GM19238 (cell line): ENCODE measurements around the gene CRBN.

Experiments
- DNase-seq: peaks from one replicate; pipeline ENCODE4 v3.0.0; 2011; ENCODE audit warnings: low spot score; ENCODE audit not compliant: insufficient read length

Gene CRBN

DNA sequence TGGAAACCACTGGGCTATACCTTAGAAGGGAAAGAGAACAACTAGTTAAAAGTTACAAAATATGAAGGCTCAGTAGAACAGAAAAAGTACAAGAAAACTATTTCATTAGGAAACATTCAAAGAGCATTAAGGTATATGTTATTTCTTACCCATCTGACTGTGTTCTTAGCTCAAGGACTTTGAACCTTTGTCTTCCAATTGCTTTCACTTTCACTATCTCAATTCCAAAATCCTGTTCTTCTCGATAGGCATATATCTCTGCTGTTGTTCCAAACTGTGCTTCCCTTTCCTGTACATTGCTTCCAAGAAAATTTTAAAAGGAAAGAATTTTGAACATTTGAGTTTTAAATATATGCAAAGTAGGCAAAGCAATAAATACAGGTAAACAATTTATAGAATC lies 6.9 kb downstream of the CRBN start:
- DNase-seq = no peak

DNA sequence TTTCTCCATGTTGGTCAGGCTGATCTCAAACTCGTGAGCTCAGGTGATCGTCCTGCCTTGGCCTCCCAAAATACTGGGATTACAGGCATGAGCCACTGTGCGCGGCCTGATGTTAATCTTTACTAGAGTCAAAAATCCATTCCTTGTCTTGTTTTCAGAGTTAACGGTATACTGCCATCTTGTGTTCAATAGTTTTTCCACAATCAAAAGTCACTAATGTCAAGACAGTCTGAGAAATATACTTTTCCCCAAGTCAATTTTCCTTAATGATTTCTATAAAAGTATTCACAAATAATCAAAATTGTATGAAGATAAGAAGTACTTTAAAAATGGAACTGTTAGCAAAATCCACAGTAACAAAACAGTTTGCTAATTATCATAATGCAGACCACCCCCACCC lies 8.5 kb downstream of the CRBN start:
- no peak for DNase-seq

DNA sequence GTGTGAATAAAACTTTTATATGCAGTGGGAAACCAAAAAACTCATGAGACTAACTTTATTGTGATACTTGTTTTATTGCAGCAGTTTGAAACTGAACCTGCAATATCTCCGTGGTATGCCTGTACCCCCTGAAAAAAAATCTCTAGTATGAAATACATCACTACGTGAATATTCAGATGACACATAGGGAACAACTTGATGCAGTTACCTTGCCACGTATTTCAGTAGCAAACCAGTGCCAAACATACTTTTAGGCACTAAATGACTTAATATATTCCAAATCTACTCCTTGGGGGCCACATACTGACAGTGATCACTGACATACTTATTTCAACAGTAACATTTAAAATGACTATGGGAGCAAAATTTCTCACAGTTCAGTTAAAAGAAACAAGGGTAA lies 13.8 kb downstream of the CRBN start:
- no peak for DNase-seq

DNA sequence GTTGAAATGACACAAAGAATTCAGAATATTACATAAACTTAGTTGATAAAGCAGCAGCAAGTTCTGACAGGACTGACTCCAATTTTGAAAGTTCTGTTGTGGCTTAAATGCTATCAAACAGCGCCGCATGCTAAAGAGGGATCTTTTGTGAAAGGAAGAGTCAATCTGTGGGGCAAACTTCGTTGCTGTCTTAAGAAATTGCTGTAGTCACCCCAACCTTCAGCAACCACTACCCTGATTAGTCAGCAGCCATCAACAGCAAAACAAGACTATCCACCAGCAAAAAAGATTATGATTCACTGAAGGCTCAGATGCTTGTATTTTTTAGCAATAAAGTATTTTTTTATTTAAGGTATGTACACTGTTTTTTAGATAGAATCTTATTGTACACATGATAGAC lies 14.2 kb downstream of the CRBN start:
- no peak for DNase-seq

DNA sequence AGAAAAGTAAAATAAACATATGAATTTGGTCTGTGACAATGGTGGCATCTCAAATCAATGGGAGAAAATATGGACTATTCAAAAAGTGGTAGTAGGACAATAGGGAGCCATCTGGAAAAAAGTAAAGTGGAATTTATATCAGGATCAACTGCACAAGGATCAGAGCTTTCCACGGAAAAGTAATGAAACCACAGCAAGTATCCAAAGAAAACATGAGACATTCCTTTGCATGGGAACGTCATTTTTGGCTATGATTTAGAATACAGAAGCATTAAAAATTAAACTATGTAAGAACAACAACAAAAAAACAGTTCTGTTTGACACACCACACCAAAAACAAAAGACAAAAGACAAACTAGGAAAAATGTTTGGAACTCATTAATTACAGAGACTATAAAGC lies 18.7 kb downstream of the CRBN start:
- DNase-seq = no peak

DNA sequence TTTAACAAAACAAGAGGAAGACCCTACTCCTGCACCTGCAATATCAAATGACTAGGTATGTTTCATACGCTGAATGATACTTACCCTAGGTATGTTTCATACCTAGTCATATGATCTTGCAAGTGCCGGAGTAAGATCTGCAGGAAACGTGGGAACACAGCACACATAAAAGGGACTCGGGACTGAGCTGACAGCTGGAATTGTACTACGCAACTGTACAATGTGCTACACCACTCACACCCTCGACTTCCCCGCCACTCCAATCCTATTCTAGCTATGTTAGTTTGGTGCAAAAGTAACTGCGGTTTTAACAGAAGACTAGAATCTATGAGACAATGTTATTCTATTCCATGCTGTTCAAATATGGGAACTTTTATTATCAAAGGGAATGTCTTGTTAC lies 22.0 kb downstream of the CRBN start:
- no peak for DNase-seq

DNA sequence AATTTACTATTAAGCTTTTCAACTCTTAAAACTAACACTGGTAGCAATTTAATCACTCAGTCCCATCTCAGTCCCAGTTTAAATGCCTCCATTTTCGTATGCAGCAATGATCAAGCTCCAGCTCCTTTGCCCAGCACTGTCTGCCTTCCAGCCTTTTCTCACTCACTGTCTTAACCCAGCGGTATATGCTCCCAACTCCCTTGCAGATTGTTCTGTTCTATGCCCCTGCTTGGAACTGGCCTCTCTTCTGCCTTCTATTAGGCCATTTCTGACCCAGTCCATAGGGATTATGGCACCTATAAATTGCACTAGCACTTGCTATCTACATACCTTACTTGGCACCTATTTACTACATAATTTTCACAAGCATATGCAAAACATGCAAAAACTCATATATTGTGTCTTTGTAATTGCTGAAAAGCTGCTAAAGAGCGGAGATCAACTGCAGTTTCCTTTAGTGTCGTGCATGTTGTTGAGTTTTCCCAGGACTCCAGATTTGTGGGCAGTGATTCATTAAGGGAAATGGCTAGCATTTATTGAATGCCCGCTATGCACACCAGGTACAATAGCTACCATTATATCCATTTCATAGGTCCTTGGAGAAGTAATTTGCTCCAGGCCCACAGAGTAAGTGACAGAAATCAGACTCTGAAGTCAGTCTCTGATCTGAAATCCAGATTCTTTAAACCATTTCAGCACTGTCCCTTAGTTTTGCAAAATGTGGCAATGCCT lies 24.4 kb downstream of the CRBN start:
- no peak for DNase-seq

DNA sequence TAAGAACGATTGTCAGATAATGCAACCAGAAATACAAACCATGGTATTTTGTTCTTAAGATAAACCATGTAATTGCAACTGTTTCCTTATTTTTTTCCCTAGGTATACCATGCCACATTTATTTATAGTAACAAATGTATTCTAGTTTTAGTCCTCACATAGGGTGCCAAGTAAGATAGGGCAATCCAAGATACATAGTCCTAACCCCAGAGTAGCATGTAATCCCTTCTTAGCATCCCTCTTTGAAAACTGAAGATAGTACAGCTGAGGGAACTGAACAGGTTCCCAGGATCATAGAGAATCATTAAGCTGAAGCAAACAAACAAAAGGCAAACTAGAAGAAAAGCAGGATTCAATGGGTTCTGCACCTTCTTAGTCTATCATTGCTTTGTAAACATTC lies 28.0 kb downstream of the CRBN start:
- DNase-seq = no peak

DNA sequence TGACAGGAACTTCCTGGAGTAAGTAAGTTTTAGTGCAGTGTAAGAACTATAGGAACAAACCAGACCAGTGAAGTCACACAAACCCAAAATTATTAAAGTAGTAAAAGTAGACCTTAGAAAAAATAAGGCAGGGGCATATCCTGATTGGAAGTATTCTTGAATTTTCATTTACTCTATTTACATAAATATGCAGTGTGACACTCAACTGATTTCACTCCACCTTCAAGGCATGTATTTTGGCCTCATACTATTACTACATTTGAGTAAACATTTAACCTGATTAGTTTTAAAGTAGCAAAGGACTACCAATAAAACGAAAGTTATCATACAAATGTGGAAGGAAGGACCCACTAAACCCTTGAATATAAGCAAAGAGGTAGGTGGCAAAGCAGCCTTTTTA lies 29.9 kb downstream of the CRBN start:
- DNase-seq = no peak

DNA sequence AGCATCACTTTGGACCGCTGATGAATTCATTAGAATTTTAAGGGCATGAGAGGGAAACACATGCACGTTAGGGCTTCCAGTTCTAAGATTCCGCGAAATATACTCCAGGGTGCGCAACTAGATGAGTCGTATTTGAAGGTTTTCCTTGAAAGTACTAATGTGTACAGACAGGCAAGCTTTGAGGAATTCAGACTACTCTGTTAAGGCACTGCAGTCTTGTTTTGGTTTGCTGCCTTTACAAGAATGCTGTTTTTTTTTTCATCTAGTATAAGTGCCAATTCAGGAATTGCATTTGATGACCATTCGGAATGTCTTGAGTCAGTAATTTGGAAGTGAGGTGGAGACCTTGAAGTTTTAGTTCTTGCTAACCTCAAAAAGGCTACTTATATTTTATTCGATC lies 33.7 kb downstream of the CRBN start:
- DNase-seq = no peak

DNA sequence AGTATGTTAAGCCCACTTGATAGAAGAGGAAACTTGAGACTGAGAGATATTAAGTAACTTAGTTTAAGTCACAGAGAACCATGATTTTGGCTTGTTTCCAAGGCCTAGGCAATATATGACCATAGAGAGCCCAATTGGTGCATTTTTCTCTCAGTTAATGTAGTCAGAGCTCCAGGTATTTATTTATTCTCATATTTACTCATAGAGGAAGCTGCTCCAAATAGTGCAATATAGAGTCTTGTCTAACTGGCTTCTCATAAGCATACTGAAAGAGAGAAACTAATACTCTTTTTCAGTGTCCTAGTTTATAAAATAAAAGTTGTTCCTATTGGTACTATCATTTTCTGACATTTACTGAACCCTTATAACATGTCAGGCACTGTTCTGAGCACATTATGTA lies 37.6 kb downstream of the CRBN start:
- no peak for DNase-seq

DNA sequence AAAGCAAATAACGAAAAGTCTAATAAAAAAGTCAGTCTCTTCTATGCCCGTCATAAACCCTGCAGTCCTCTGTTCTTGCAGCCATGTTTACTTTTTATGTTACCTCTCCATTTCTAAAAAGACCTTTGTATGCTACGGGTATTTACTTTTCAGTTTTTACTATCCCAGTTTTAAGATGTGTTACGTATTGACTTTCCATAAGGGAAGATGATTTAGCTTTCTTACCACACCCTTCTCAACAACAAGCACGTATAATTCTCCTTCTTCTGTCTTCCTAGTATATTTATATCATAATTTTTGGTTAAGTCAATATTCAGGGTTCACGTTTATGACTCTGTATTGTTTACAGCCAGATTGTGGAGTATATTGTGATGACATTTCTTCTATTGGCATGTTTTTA lies 42.0 kb downstream of the CRBN start:
- no peak for DNase-seq

DNA sequence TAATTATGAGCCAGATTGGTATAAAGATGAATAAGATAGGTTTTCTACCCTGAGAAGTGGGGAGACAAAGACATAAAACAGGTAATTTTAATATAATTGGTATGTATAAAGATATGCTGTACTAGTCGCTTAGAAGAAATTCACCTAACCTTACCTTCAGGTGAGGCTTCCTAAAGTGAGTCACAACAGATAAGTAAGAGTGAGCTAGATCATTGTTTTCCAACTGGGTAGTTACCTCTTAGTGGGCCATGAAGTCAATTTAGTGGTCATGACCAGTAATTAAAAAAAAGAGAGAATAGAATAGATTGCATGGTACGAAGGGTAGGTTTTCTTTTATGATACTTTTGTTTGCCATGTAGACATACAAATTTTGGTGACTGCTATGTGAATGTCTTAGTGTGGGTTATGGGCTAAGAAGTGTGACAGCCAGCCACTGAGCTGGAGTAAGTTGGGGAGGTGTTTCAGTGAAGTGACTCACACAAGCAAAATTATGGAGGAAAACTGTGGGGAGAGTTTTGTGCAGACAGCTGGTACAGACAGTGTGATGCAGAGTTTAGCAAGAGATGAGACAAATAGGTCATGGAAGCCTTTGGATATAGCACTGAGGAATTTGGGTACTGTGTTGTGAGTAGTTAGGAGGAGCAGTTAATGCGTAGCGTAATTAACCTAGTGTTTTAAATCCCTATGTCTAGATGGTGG lies 44.6 kb downstream of the CRBN start:
- no peak for DNase-seq

DNA sequence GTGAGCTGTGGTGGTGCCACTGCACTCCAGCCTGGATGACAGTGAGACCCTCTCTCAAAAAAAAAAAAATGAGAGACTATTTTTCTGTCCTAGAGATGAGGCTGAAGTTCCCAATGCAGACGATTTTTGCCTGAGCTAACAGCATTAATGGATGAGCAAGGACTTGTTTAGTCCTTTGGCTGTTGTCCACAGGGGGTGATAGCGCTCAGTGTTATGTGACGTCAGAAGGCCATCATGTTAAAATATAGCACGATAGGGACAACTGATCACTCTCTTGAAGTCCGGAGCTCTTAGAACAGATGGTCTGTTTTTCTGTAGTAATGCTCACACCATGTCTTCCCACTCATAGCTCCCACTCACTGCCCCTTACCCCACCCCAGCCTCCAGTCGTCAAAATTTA lies 46.0 kb downstream of the CRBN start:
- DNase-seq = no peak

DNA sequence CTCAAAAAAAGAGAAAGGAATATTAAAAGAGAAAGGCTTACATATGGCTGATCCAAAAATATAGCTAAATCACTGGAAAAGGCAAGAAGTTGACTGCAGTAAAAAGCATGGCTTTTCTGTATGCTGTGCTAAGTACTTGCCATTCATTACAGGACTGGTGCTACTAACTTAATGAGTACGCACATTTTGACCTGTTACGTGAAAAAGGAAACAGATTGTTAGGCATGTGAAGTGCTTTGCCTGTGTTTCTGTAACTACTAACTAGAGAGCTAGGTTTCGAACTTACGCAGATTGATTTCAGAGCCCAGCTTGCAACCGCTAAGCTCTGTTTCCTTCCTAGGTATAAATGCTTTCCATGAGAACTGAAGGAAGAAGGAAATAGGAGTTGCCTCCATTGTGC lies 49.9 kb downstream of the CRBN start:
- no peak for DNase-seq

DNA sequence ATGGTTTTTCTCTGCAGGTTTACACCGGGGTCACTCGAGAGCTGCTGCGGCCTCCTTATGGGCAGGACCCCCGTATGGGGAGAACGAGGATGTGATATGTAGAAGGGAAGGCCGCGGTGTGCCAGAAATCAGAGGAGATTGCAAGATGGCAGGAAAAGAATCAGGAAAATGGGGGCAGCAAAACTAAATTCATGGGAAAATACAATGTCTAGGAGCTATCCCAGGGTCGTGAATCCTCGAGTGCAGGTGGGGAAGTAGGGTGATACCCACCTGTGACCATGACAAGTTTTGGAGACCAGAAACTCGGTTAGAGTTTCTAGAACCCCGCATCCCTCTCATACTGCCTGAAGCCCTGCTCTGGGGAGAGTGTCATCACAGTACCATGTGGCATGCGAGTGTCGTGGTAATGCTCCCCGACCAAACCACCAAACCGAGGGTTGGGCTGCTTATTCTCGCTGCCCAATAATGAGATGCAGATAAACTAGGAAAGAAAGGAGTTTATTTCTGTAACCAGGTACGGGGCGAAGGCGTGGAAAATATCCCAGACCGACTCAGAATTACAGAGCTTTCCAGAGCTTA lies 52.0 kb downstream of the CRBN start:
- DNase-seq = no peak

DNA sequence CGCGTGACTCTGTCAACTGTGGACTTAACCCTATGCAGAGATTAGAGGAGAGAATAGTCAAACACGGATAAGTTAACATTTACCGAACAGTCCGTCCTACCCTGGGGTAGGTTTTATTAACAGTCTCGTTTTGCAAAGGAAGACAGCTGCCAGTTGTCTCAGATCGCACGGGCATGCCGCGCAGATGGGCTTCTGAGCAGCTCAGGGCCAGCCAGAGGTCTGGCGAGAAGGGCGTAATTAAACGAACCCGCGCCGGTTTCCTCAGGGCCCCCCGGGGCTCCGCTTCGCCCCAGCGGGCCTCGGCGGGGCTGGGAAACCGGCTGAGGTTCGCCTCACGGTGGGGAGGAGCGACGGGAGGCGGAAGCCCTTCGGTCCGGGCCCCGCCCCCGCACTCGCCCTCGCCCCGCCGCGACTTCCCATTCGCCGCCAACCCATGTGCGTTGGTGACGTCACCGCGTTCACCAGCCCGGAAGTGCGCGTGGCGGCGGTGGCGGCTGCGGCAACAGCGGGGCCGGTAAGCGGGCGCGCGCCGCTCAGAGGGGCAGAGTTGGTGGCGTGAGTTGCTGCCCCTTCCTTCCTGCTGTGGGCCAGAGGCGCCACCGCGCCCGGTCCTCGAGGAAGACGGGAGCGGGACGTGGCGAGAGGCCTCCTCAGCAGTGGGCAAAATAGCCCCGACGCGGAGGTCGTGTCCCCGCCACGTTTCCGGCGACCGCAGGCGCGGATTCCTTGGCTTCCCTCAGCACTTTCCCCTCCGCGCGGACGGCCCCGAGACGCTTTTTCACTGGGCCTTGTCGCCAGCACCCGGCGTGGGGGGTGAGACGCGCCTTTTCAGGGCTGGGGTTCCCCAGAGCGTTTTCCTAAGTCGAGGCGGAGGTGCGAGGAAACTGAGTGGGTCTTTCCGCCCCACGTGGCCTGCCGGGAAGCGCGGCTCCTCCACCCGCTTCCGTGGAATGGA lies 52.7 kb downstream of the CRBN start, which contains the start of gene TRNT1:
Gene TRNT1, plus strand, starts transcription at position 464 of the 955 bp plus-strand sequence. CDS start 2,101 bp downstream, outside the sequence.
- peak; percentile 92 for DNase-seq

DNA sequence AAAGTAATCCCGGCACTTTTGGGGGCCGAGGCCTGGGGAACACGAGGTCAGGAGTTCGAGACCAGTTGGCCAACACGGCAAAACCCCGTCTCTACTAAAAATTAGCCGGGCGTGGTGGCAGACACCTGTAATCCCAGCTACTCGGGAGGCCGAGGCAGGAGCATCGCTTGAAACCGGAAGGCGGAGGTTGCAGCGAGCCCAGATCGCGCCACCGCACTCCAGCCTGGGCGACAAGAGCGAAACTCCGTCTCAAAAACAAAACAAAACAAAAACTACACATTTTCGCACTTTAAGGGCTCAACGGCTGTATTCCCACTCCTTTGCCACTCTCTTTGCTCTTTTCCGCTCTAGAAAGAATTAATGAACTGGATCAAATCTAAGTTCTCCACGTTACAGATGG lies 53.5 kb downstream of the CRBN start:
- no peak for DNase-seq

DNA sequence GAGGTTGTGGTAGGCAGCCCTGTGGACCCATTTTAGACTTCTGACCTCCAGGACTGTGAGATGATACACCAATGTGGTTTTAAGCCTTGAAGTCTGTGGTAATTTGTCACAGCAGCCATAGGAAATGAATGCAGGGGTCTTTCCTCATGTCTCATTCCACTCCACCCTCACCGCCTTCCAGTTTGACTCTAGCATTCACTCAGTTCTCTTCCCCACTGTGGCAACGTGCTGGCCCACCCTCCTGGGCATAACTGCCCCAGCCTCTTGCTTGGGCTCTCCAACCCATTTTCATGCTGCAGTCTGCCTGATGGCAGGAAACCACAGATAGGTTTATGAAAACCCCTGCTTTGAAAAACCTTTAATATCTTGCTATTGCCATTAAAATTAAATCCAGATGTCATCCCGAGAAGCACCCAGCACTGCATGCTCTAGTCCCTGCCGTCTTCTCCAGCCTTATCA lies 60.1 kb downstream of the CRBN start:
- no peak for DNase-seq

DNA sequence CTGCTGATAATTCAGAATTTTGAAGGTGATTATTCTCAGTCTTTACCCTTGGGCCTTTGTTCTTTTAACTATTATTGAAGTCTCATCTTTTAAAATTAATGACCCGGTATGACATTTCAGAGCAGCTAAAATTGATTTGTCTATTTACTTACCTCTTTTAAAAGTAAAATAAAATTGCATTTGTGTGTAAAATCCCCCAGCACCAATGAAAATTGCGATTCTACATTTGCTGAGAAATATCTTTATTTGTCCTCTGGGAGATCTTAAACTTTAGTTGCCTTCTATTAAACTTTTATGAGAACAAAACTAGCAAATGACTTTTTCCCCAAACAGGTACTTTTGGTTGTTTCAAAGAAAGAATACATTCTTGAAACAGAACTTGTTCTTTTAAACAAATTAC lies 61.8 kb downstream of the CRBN start:
- no peak for DNase-seq

DNA sequence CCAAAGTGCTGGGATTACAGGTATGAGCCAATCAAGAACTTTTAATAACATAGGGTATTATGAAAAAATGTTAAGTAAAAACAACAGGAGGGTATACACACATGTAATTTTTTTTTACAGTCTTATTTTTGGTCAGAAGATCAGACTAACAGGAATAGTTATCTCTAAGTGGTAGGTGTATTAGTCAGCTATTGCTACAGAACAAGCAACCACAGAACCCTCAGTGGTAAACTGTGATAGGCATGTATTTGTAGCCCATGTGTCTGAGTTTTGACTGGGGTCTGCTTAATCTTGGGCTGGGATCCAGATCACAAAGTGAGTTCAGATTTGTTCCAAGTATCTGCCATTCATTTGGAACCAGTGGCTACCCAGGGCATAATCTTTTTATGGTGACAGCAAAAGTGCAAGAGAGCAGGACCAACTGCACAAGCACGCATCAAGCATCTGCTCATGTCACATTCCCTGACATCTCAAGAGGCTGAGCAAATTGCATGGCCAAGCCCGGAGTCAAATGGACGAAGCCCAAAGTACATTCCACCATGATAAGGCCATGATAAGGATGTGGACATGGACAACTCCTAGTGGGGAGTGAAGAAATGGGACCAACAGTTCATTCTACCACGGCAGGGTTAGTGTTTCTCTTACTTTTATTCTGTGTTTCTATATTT lies 66.3 kb downstream of the CRBN start:
- no peak for DNase-seq
